SU-DHL-6 (cell line): ENCODE measurements around the gene BRDT.

Experiments
- H2AFZ ChIP-seq: fragments of 200-600 bp; sonication (generic); 2 replicates; pipeline ENCODE4 v1.6.1; 2014; ENCODE audit warnings: low read depth, mild to moderate bottlenecking, moderate library complexity, mixed read lengths, antibody characterized with exemption, low read length; ENCODE audit not compliant: severe bottlenecking
- H3F3A ChIP-seq: fragments of 200-600 bp; shearing (Covaris generic); 2 replicates; pipeline ENCODE4 v1.6.0; 2016; ENCODE audit warnings: antibody characterized with exemption, mild to moderate bottlenecking; ENCODE audit not compliant: insufficient read depth
- H3K27ac ChIP-seq: fragments of 200-600 bp; sonication (generic); 2 replicates; pipeline ENCODE4 v1.5.1; 2016; ENCODE audit warnings: low read depth, mild to moderate bottlenecking, low read length, moderate library complexity, mixed read lengths
- H3K27me3 ChIP-seq: fragments of 200-600 bp; sonication (generic), shearing (Covaris generic); 2 replicates; pipeline ENCODE4 v1.6.0; 2014; ENCODE audit warnings: mild to moderate bottlenecking, low read length
- H3K36me3 ChIP-seq: fragments of 200-600 bp; sonication (generic); 2 replicates; pipeline ENCODE4 v1.6.1; 2014; ENCODE audit warnings: mild to moderate bottlenecking, low read length, mixed read lengths
- H3K4me2 ChIP-seq: fragments of 300-600, 200-600 bp; shearing (Covaris generic), sonication (generic); 2 replicates; pipeline ENCODE4 v1.6.0; 2014; ENCODE audit warnings: low read length, low read depth, mild to moderate bottlenecking; ENCODE audit not compliant: poor library complexity, severe bottlenecking
- H3K4me3 ChIP-seq: fragments of 200-600 bp; sonication (generic); 2 replicates; pipeline ENCODE4 v1.5.1; 2014; ENCODE audit warnings: antibody characterized with exemption, low read length, mild to moderate bottlenecking, mixed read lengths; ENCODE audit not compliant: insufficient read depth, poor library complexity, severe bottlenecking
- H3K79me2 ChIP-seq: fragments of 200-600 bp; sonication (generic); 2 replicates; pipeline ENCODE4 v1.6.1; 2014; ENCODE audit warnings: mild to moderate bottlenecking, low read length, moderate library complexity; ENCODE audit not compliant: insufficient read depth
- H3K9ac ChIP-seq: fragments of 200-600 bp; sonication (generic); 2 replicates; pipeline ENCODE4 v1.7.0; 2014; ENCODE audit warnings: mild to moderate bottlenecking, low read length
- H3K9me2 ChIP-seq: fragments of 200-600 bp; sonication (generic); replicated peaks from 2 replicates; pipeline ENCODE4 v1.6.1; 2014; ENCODE audit warnings: low read length; ENCODE audit not compliant: insufficient read depth
- H3K9me3 ChIP-seq: fragments of 200-600 bp; sonication (generic); 2 replicates; pipeline ENCODE4 v1.6.1; 2014; ENCODE audit warnings: low read length, mixed read lengths; ENCODE audit not compliant: insufficient read depth
- H4K20me1 ChIP-seq: fragments of 200-600 bp; sonication (generic); 2 replicates; pipeline ENCODE4 v1.6.1; 2014; ENCODE audit warnings: low read depth, mild to moderate bottlenecking, antibody characterized with exemption, low read length, moderate library complexity, mixed read lengths
- EZH2phosphoT487 ChIP-seq: fragments of 200-600 bp; sonication (generic), shearing (Covaris generic); conservative IDR thresholded peaks from 2 replicates; pipeline ENCODE4 v1.6.1; 2018; ENCODE audit warnings: mild to moderate bottlenecking, antibody characterized with exemption, low read length, moderate library complexity, mixed read lengths
- TF ChIP-seq, protein P1 (sequence below): fragments of 200-600 bp; sonication (generic); IDR thresholded peaks from one replicate; pipeline ENCODE4 v1.5.1; 2017; ENCODE audit warnings: antibody characterized with exemption, mild to moderate bottlenecking, low read length, moderate library complexity; ENCODE audit not compliant: insufficient read depth, poor library complexity, severe bottlenecking

Gene BRDT

DNA sequence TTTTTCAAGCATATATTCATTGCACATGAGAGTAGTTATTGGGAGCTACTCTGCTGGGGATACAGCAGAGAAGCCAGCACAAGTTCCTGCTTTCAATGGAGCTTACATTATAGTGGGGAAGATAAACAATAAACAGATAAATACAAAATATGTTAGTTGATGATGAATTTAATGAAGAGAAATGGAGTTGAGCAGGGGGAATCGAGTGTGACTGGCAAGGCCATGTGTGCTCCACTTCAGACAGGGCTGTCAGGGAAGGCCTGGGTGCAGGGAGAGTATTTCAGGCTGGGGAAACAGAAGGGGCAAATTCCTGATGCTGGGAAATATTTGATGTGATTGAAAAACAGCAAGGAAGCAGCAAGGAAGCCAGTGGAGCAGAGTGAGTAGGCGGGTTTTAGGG is 21.2 kb upstream of the BRDT start:
- Histone ChIP-seq H3F3A (no peaks in the 10 kb centered on the region), H3K9me2 (no peaks in the 10 kb centered on the region), H3K4me2 (no peak overlapping the region), H3K9me3 (no peaks in the 10 kb centered on the region), H3K36me3 (no peaks in the 10 kb centered on the region), H3K27me3 (no peaks in the 10 kb centered on the region), H4K20me1 (no peaks in the 10 kb centered on the region), H3K4me3 (no peak overlapping the region), H2AFZ (no peak overlapping the region), H3K27ac (no peak overlapping the region), H3K9ac (no peak overlapping the region), H3K79me2 (no peaks in the 10 kb centered on the region)
- TF ChIP-seq EZH2phosphoT487, result no peak

DNA sequence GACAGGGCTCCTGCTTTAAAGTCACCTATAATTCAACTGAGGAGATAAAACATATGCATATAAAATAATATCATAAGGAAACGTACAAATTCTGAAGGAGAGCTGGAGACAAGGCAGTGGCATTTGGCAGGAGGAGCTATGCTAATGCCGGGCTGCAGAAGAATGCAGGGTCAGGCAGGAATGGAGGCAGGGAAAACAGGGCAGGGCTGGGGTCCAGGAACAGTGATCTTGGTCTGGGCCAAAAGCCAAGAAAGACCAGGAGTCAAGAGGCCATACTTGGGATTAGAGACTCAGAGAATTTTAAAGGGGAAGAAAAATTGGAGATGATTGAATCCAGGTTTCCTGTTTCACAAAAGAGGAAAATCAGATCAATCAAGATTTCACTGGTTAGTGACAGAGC is 20.0 kb upstream of the BRDT start:
- no peaks in the 10 kb centered on the region for H3F3A ChIP-seq
- no peak overlapping the region for H3K9ac ChIP-seq
- H3K27me3 ChIP-seq, result no peaks in the 10 kb centered on the region
- H2AFZ ChIP-seq, result no peak overlapping the region
- no peak overlapping the region for H3K4me3 ChIP-seq
- no peaks in the 10 kb centered on the region for H3K9me2 ChIP-seq
- no peaks in the 10 kb centered on the region for H4K20me1 ChIP-seq
- no peak overlapping the region for H3K27ac ChIP-seq
- no peak overlapping the region for H3K4me2 ChIP-seq
- H3K9me3 ChIP-seq, result no peaks in the 10 kb centered on the region
- no peak for TF ChIP-seq EZH2phosphoT487
- TF ChIP-seq, protein P1, sequence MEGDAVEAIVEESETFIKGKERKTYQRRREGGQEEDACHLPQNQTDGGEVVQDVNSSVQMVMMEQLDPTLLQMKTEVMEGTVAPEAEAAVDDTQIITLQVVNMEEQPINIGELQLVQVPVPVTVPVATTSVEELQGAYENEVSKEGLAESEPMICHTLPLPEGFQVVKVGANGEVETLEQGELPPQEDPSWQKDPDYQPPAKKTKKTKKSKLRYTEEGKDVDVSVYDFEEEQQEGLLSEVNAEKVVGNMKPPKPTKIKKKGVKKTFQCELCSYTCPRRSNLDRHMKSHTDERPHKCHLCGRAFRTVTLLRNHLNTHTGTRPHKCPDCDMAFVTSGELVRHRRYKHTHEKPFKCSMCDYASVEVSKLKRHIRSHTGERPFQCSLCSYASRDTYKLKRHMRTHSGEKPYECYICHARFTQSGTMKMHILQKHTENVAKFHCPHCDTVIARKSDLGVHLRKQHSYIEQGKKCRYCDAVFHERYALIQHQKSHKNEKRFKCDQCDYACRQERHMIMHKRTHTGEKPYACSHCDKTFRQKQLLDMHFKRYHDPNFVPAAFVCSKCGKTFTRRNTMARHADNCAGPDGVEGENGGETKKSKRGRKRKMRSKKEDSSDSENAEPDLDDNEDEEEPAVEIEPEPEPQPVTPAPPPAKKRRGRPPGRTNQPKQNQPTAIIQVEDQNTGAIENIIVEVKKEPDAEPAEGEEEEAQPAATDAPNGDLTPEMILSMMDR, result no peak
- H3K79me2 ChIP-seq, result no peaks in the 10 kb centered on the region
- H3K36me3 ChIP-seq, result no peaks in the 10 kb centered on the region

DNA sequence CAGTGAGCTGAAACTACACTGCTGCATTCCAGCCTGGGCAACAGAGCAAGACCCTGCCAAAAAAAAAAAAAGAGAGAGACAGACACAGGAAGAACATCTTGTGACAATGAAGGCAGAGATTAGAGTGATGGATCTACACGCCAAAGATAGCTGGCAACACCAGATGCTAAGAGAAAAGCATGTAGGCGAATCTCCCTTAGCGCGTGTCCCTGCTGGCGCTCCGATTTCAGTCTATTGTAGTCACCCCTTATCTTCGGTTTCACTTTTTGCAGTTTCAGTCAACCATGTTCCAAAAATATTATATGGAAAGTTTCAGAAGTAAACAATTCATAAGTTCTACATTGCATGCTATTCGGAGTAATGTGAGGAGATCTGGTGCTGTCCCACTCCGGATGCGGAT is 11.6 kb upstream of the BRDT start:
- no peaks in the 10 kb centered on the region for H3K79me2 ChIP-seq
- TF ChIP-seq, protein P1, result no peak
- no peak for TF ChIP-seq EZH2phosphoT487

DNA sequence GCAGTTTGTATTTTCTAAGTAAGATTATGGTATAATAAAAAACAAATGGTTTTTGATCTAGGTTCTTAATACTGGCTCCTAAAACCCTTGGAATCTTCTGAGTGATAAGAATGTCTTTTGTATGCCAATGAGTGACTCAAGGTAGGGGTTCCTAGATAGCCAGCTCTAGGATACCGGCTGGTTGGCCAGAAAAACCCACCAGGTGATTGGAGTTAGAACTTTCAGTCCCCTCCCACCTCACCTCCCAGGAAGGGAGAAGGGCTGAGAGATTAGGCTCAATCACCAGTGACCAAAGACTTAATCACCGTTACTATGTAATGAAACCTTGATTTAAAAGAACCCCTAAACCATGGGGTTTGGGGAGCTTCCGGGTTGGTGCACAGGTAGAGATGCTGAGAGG is 8.7 kb upstream of the BRDT start:
- Histone ChIP-seq H3K4me2 (no peak overlapping the region), H4K20me1 (no peaks in the 10 kb centered on the region), H3K36me3 (no peaks in the 10 kb centered on the region), H3K27me3 (no peaks in the 10 kb centered on the region), H3K79me2 (no peaks in the 10 kb centered on the region), H3K9ac (no peak overlapping the region), H3K9me2 (no peaks in the 10 kb centered on the region), H3F3A (no peaks in the 10 kb centered on the region), H2AFZ (no peak overlapping the region), H3K27ac (no peak overlapping the region), H3K9me3 (no peaks in the 10 kb centered on the region), H3K4me3 (no peak overlapping the region)
- TF ChIP-seq, protein P1, result no peak
- no peak for TF ChIP-seq EZH2phosphoT487

More for the DNA sequence above, 11.6 kb upstream of the BRDT start:
- Histone ChIP-seq H2AFZ (no peak overlapping the region), H3K36me3 (no peaks in the 10 kb centered on the region), H4K20me1 (no peaks in the 10 kb centered on the region), H3K27me3 (no peaks in the 10 kb centered on the region), H3F3A (no peaks in the 10 kb centered on the region), H3K9ac (no peak overlapping the region), H3K4me3 (no peak overlapping the region), H3K9me2 (no peaks in the 10 kb centered on the region), H3K27ac (no peak overlapping the region), H3K4me2 (no peak overlapping the region), H3K9me3 (no peaks in the 10 kb centered on the region)
